Tibial nerve (tissue), 4 donors: Measurements from ENCODE around the gene CNST. TPM values are rescaled to one million over a fixed set of nuclear protein-coding genes. Genes with fewer than 3 reads are reported as not detected.
A peak's percentile ranks its signal among the peaks of the same experiment; 100 is the strongest.
"Not testable (repeated sequence)": the region's sequence is repeated elsewhere in the genome, so short reads cannot be mapped to it uniquely, and the experiment has no call there.

Source experiments
- DNase-seq, 2 donors: peaks; one replicate each; pipeline ENCODE4 v3.0.0-alpha.2; 2019; ENCODE audit warnings: low spot score in 2 of 2
- H3K27ac ChIP-seq, 4 donors: fragments of 200-600 bp; sonication (generic) in 3 of 4; one replicate each; pipeline ENCODE4 v1.5.1; 2017 to 2019; ENCODE audit warnings: mild to moderate bottlenecking in 1 of 4
- H3K27me3 ChIP-seq, 2 donors: fragments of 200-600 bp; sonication (generic) in 1 of 2; one replicate each; pipeline versions ENCODE4 v1.5.1 to v1.6.0; 2017 to 2019
- H3K36me3 ChIP-seq, 3 donors: fragments of 200-600 bp; sonication (generic); one replicate each; pipeline ENCODE4 v1.5.1; 2018 to 2019
- H3K4me1 ChIP-seq, 4 donors: fragments of 200-600 bp; sonication (generic) in 3 of 4; one replicate each; pipeline ENCODE4 v1.5.1; 2017 to 2019
- H3K4me3 ChIP-seq, 4 donors: fragments of 200-600 bp; sonication (generic) in 3 of 4; one replicate each; pipeline ENCODE4 v1.5.1; 2017 to 2019; ENCODE audit warnings: mild to moderate bottlenecking in 1 of 4, moderate library complexity in 1 of 4
- H3K9me3 ChIP-seq, 4 donors: fragments of 200-600 bp; sonication (generic) in 3 of 4; one replicate each; pipeline ENCODE4 v1.5.1; 2017 to 2019
- EP300 ChIP-seq, 2 donors: sonication (generic); formaldehyde crosslinking; IDR thresholded peaks; one replicate each; pipeline ENCODE4 v1.6.1; 2017; ENCODE audit warnings: antibody characterized with exemption in 2 of 2, mild to moderate bottlenecking in 1 of 2
- POLR2A ChIP-seq, 2 donors: fragments of 450-650 bp; IDR thresholded peaks; one replicate each; pipeline ENCODE4 v1.6.1; 2017; ENCODE audit warnings: antibody characterized with exemption in 2 of 2, mild to moderate bottlenecking in 2 of 2, moderate library complexity in 2 of 2
- WGBS, 2 donors: methylation state at CpG; one replicate each; pipeline ENCODE4 v1.1.5; 2018; 5-methylcytosine and 5-hydroxymethylcytosine counted together
- total RNA-seq, 4 donors: library from RNA; depleted of rRNA; stranded (reverse); fragments of >200 nt; gene quantifications; one replicate each; pipeline ENCODE4 v1.1.0, GENCODE V29; 2016
- TF ChIP-seq, protein P1 (sequence below), 5 experiments: fragments of 200-600 bp in 3 of 5; fragments of 450-650 bp in 2 of 5; sonication (generic) in 3 of 5; IDR thresholded peaks; one replicate each; pipeline ENCODE4 v1.5.1; 2016 to 2019; ENCODE audit warnings: antibody characterized with exemption in 5 of 5, mild to moderate bottlenecking in 3 of 5, moderate library complexity in 2 of 5

The CNST gene
- total RNA-seq, 4 donors from 2014 or later = 16.5 to 20.3 (median 17.9) TPM

DNA sequence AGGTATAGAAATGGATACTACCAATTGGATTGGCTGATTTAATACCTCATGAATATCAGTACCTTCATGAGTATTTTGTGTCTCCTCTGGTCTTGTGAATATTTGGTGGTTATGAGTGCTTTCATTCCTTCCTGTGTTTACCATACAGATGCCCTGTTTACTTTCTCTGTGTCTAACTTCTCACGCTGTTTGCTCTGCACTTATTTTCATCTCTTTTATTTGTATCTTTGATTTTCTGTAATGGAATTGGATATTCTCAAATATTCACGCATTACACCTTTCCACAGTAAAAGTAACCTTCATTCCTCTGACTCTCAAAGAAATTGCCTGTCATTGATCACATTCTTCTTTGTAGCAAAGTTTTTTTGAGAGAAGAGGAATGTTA is 16.8 kb downstream of the CNST start:
- Histone ChIP-seq H3K9me3 (no peaks in the 10 kb centered on the region), H3K27me3 (no peaks in the 10 kb centered on the region), H3K4me3 (no peak overlapping the region), H3K27ac (peak overlapping the region in 3 of 4 donors; percentile 22 to 73 (median 48)), H3K36me3 (peaks cover 0 to 6% (median 0%) of the 10 kb centered on the region in 3 donors), H3K4me1 (peaks cover 0 to 66% (median 22%) of the 10 kb centered on the region in 4 donors)
- WGBS, 2 donors = 85 to 89% methylated on average over 2 of the region's 2 CpGs
- no peak for DNase-seq
- TF ChIP-seq, protein P1, sequence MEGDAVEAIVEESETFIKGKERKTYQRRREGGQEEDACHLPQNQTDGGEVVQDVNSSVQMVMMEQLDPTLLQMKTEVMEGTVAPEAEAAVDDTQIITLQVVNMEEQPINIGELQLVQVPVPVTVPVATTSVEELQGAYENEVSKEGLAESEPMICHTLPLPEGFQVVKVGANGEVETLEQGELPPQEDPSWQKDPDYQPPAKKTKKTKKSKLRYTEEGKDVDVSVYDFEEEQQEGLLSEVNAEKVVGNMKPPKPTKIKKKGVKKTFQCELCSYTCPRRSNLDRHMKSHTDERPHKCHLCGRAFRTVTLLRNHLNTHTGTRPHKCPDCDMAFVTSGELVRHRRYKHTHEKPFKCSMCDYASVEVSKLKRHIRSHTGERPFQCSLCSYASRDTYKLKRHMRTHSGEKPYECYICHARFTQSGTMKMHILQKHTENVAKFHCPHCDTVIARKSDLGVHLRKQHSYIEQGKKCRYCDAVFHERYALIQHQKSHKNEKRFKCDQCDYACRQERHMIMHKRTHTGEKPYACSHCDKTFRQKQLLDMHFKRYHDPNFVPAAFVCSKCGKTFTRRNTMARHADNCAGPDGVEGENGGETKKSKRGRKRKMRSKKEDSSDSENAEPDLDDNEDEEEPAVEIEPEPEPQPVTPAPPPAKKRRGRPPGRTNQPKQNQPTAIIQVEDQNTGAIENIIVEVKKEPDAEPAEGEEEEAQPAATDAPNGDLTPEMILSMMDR (IDR thresholded peaks at IDR 0.05) = no peak
- TF ChIP-seq POLR2A (IDR thresholded peaks at IDR 0.05) (no peak), EP300 (IDR thresholded peaks at IDR 0.05) (no peak)

- WGBS, 2 donors = 66 to 74% methylated on average over 6 of the region's 6 CpGs
- H3K27me3 ChIP-seq = no peaks in the 10 kb centered on the region
- H3K9me3 ChIP-seq = no peaks in the 10 kb centered on the region
- peak overlapping the region in 3 of 4 donors; percentile 22 to 73 (median 48) for H3K27ac ChIP-seq
- peaks cover 0 to 6% (median 0%) of the 10 kb centered on the region in 3 donors for H3K36me3 ChIP-seq
- TF ChIP-seq, protein P1 (IDR thresholded peaks at IDR 0.05) = no peak
- peak in 1 of 2 donors; percentile 78 for TF ChIP-seq EP300 (IDR thresholded peaks at IDR 0.05)
- no peak for TF ChIP-seq POLR2A (IDR thresholded peaks at IDR 0.05)
- H3K4me3 ChIP-seq = no peak overlapping the region
- peak in 1 of 2 donors; percentile 72 for DNase-seq
- H3K4me1 ChIP-seq = peaks cover 0 to 66% (median 23%) of the 10 kb centered on the region in 4 donors
Observed at GRCh38 chr1:246583448-246584185, 17.4 kb downstream of the CNST start.

GRCh38 chr1:246587032-246587431 is 20.8 kb downstream of the CNST start:
- H3K4me1 ChIP-seq = peaks cover 0 to 47% (median 18%) of the 10 kb centered on the region in 4 donors

DNA sequence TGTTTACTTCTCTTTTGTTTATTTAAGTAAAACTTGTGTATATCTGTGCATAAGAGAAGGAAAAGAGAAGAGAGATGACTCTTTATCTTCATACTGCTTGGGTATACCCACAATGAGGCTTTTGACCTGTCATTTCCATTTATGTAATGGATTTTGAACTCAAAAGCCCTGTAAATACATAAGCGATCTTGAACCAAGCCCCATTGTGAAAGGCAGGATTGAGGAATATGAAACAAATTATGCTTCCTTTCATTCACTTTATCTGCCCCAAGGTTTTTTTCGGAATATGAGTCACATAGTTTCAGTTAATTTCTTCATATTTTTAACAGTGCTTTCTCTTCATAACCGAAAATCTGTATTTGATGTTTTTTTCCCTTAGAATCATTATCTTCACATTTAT is 21.4 kb downstream of the CNST start:
- Histone ChIP-seq H3K4me3 (peak overlapping the region in 1 of 4 donors; percentile 14), H3K4me1 (peaks cover 0 to 48% (median 19%) of the 10 kb centered on the region in 4 donors), H3K9me3 (peaks cover 0 to 6% (median 0%) of the 10 kb centered on the region in 4 donors), H3K27me3 (no peaks in the 10 kb centered on the region), H3K27ac (peak overlapping the region; percentile 8 to 91 (median 52)), H3K36me3 (peaks cover 0 to 17% (median 4%) of the 10 kb centered on the region in 3 donors)
- no peak for TF ChIP-seq POLR2A (IDR thresholded peaks at IDR 0.05)
- TF ChIP-seq EP300 (IDR thresholded peaks at IDR 0.05) = peak in 1 of 2 donors; percentile 28
- no peak for DNase-seq
- WGBS, 2 donors = 15 to 21% methylated on average over 3 of the region's 3 CpGs

More at GRCh38 chr1:246587032-246587431, 20.8 kb downstream of the CNST start:
- TF ChIP-seq POLR2A (IDR thresholded peaks at IDR 0.05) (no peak), EP300 (IDR thresholded peaks at IDR 0.05) (no peak)
- TF ChIP-seq, protein P1 (IDR thresholded peaks at IDR 0.05) = no peak
- 64 to 72% methylated on average over 3 of the region's 3 CpGs for WGBS, 2 donors
- peak overlapping the region; percentile 8 to 91 (median 52) for H3K27ac ChIP-seq
- no peak for DNase-seq
- peaks cover 0 to 6% (median 0%) of the 10 kb centered on the region in 4 donors for H3K9me3 ChIP-seq
- no peaks in the 10 kb centered on the region for H3K27me3 ChIP-seq
- no peak overlapping the region for H3K4me3 ChIP-seq
- peaks cover 0 to 14% (median 4%) of the 10 kb centered on the region in 3 donors for H3K36me3 ChIP-seq

GRCh38 chr1:246588159-246588721 is 22.0 kb downstream of the CNST start:
- H3K36me3 ChIP-seq = peaks cover 0 to 17% (median 4%) of the 10 kb centered on the region in 3 donors
- WGBS, 2 donors = 59 to 63% methylated on average over 2 of the region's 2 CpGs
- H3K4me1 ChIP-seq = peaks cover 0 to 49% (median 20%) of the 10 kb centered on the region in 4 donors
- DNase-seq = no peak
- TF ChIP-seq POLR2A (IDR thresholded peaks at IDR 0.05) (no peak), EP300 (IDR thresholded peaks at IDR 0.05) (no peak)
- TF ChIP-seq, protein P1 (IDR thresholded peaks at IDR 0.05) = no peak
- H3K27ac ChIP-seq = peak overlapping the region; percentile 8 to 91 (median 52)
- peaks cover 0 to 6% (median 0%) of the 10 kb centered on the region in 4 donors for H3K9me3 ChIP-seq
- H3K4me3 ChIP-seq = no peak overlapping the region
- no peaks in the 10 kb centered on the region for H3K27me3 ChIP-seq

DNA sequence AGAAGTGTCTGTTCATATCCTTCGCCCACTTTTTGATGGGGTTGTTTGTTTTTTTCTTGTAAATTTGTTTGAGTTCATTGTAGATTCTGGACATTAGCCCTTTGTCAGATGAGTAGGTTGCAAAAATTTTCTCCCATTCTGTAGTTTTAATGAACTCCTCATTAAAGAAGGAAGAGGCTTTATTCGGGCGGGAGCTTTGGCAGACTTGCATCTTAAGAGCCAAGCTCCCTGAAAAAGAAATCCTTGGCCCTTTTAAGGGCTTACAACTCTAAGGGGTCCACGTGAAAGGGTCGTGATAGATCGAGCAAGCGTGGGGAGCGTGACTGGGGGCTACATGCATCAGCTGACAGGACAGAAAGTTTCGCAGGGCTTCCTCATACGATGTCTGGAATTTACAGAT is 23.7 kb downstream of the CNST start:
- peaks cover 0 to 11% (median 4%) of the 10 kb centered on the region in 3 donors for H3K36me3 ChIP-seq
- H3K4me1 ChIP-seq = peaks cover 0 to 34% (median 12%) of the 10 kb centered on the region in 4 donors
- not testable (repeated sequence) for H3K4me3 ChIP-seq, DNase-seq, H3K27ac ChIP-seq, H3K27me3 ChIP-seq, H3K9me3 ChIP-seq
- WGBS, 2 donors = 93 to 95% methylated on average over 10 of the region's 10 CpGs
